GM19324 (cell line): Measurements from ENCODE around the gene ATG13.
"Not testable (repeated sequence)": the region's sequence is repeated elsewhere in the genome, so short reads cannot be mapped to it uniquely, and the experiment has no call there.

Source experiments
- ATAC-seq: cut with Tn5 transposase; IDR thresholded peaks from one replicate; pipeline ENCODE4 v1.9.1; 2021; ENCODE audit warnings: mild to moderate bottlenecking, moderate library complexity; ENCODE audit not compliant: unreplicated experiment, low FRiP score

ATG13 gene

DNA sequence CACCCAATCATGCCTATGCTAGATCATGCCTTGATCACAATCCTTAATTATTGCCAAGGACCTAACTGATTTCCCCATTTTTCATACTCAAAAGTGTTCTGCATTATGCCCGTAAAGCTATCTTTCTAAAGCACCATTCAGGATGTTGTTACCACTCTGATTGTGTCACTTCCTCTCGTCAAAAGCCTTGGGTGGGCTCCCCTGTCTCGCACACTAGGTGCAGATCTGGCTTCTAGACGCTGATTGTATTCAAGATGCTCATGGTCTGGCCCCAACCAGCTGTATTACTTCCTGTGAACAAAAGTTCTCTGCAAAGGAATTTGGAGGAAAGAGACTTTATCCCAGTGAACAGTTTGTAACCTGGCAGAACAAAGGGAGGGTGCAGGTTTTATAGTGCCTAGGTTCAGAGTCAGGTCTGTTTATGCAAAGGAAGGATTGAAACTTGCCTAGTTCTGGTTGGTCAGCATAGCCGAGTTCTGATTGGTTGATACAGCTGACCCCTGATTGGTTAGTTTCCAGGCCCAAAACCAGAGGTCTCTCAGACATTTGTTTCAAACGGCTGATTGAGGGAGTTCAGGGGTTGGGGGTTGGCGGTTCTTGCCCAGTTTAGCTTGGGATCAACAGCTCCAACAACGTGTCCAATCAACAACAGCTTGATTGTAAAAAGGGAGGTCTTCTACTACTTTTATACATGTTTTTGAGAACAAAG lies 25.4 kb downstream of the ATG13 start:
- no peak for ATAC-seq

DNA sequence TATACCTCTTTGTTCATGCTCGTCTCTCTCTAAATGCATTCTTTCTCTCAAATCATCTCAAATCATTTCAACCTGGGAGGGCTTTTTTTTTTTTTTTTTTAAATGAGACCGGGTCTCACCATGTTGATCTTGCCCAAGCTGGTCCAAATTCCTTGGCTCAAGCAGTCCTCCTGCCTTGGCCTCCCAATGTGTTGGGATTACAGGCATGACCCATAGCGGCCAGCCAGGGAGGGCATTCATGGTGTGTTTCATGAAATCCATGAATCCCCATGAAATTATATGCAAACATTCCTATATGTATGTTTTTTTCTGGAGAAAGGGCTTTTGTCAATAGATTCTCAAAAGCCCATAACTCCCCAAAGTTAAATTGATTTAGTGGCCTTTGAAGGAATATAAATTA lies 26.2 kb downstream of the ATG13 start:
- ATAC-seq = no peak

DNA sequence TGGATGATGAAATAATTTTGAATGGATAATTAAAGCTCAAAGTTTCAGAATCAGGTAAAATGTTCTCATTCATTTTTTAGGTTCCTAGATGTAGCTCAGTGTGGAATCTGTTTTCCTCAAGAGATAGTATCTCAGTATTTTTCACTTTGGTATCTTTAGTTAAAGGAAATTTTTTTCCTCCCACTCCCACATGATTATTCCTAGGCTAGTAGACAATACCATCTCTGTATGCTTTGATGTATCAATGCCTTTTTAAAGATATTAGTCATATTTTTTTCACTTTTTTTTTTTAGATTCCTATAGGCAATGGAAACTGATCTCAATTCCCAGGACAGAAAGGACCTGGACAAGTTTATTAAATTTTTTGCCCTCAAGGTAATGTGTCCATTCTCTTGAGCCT lies 26.6 kb downstream of the ATG13 start:
- ATAC-seq = no peak

DNA sequence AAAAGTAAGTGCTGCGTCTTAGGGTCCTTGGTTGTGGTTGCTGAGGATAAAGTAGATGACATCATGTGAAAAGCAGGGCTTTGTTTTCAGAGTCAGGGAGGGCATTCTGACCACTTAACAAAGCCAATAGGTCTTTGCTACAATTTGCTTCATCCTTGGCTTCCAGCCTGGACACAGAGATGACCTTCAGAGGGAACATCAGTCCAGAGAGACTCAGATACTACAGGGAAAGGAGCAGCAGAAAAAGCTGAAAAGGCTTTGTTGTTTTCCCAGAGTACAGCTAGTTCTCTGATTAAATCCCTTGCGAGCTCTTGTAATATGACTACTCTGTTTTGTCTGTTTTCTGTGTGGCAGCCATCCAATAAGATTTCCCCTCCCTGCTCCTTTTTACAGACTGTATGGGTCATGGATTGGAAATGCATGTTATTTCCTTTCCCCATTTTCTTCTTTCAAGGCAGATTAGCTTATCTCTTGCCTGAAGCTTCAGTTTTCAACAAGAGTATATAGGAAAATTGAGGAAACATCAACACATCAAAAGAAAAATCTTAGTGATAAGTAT lies 31.9 kb downstream of the ATG13 start:
- no peak for ATAC-seq

DNA sequence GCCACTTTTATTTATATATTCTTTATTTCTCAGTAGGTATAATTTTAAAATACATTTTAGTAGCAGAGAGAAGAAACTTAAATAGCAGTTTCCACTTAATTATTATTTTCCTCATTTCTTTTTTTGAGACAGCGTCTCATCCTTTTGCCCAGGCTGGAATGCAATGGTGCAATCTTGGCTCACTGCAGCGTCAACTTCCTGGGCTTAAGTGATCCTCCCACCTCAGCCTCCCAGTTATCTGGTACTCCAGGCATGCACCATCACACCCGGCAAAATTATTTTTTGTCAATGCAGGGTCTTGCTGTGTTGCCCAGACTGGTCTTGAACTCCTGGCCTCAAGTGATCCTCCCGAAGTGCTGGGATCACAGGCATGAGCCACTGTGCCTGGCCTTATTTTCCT lies 38.3 kb downstream of the ATG13 start:
- ATAC-seq = no peak

DNA sequence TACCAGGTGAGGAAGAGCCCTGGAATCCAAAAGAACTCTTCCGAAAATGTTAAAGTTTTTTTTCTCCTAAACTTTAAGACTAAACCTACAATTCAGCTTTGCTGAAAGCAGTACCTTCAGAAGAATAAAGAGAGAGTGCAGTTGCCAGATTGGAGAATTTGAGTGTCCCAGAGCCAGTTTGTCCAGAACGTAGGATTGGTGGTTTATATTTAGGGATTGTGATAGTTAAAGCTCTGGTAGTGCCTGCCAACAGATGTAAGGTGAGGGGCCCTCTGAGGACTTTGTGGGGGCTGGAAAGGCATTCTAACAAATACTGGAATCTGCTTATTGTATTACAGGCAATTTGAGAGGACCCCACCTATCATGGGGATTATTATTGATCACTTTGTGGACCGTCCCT lies 39.8 kb downstream of the ATG13 start:
- no peak for ATAC-seq

DNA sequence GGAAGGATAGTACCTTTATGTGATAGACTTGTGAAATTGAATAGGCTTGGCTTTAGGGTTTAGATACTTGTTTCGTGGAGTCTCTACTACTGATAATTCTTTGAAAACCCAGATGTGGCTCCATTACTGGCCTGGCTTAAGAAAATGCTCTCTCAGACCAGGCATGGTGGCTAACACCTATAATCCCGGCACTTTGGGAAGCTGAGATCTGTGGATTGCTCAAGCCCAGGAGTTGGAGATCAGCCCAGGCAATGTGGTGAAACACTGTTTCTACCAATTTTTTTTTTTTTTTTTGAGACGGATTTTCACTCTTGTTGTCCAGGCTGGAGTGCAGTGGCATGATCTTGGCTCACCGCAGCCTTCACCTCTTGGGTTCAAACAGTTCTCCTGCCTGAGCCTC lies 40.9 kb downstream of the ATG13 start:
- ATAC-seq = no peak

DNA sequence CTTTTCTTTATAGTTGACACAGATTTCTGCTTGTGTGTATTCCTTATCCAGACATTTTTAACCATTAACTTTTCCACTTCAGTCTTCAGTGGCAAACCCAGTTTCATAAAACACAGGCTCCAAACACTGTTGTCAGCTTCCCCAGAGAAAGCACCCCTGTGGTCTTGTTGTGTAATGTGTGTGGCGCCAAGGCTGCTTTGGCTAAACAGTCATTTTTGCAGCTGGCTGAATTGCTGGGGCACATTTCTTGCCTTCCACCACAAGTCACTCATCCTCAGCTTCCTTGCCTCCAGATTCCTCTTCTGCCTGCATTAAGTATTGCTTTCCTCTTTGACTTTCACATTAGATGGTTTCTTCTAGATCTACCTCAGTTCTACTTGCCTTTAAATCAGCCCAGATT lies 42.6 kb downstream of the ATG13 start:
- no peak for ATAC-seq

DNA sequence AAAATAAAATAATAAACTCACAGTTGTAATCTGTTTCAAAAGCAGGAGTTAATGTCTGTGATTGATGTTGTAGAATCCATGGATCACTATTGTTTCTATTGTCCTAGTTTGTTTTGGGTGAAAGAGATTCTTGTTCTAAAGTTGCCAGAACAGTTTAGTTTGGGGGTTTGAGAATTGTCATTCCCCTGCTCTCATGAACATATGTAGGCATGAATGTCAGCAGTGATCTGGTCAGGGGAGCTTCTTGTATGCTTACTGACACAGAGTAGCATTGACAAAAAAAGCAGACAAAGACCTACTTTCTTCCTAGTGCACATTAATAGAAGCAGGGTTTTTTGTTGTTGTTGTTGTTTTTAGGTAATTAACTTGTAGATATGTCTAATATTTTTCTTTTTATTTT lies 44.5 kb downstream of the ATG13 start:
- ATAC-seq = no peak

DNA sequence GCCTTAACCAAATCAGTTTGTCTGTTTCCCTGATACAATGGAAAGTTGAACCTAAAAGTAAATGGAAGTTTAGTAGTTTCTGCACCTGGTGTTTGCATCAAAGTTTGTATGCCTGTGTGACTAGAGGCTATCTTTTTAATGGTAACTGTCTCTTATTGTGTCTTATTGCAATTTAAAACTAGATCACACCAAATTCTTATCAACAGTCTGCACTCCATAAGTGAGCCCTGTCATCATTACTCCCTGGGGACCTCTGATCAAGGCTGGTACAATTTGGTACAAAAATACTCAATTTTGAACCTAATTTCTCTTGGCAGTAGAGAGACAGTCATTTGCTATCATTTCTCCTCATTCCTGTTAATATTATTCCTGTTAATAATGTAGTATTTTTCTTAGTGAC lies 45.0 kb downstream of the ATG13 start:
- no peak for ATAC-seq

DNA sequence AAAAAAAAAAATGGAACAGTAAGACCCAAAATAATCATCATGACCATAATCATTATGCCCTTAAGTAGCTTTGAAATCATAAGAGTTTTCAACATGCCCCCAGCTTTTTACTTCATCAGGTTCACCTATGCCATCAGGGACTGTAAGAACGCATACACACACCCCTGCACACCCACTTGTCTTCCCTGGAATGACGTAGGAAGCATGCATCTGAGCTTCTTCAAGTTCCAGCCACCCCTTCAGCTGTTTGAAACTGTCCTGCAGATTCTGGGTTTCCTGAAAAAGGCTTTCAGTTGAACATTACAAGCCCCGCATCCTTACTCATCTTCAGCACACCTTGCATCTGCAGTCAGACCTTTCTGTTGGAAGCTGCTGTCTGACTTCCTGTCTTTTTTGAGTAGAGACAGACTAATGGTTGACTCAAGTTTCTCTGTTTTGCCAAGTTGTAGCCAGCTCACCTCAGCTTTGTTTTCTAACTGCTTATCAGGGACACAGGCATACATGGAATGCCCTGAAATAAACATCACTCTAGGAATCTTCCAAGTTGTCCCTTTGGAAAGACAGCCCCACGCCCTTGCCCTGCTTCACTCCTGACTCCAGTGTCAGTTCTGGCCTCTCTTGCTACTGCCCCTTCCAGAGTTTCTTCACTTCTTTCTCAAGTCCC lies 46.1 kb downstream of the ATG13 start:
- ATAC-seq = no peak

DNA sequence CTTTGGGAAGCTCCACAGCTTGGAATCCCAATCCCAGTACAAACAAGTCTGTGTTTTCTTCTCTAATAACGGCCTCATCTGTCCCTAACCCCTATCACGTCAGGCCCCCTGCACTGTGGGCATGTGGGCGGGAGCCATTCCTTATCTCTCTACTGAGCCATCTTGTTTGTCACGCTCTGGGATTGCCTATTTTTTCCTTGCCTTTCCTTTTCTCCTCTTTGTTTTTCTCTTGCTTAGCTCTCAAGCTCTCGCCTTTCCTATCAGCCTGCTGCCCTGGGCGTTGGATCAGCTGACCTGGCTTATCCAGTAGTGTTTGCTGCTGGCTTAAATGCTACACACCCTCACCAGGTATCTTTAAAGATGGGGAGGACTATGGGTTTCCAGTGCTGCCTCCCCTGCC lies 47.3 kb downstream of the ATG13 start:
- no peak for ATAC-seq

DNA sequence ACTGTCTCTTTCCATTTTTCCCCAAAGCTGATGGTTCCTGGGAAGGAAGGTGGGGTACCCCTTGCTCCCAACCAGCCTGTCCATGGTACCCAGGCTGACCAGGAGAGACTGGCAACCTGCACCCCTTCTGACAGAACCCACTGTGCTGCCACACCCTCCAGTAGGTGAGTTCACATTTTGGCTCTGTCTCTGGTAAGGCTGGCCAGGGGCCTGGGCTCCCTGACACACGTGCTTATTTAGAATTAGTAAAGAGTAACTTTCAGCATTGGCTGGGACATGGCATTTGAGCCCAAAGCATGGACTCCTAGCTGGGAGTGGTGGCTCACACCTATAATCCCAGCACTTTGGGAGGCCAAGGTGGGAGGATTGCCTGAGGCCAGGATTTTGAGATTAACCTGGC lies 48.0 kb downstream of the ATG13 start:
- no peak for ATAC-seq

DNA sequence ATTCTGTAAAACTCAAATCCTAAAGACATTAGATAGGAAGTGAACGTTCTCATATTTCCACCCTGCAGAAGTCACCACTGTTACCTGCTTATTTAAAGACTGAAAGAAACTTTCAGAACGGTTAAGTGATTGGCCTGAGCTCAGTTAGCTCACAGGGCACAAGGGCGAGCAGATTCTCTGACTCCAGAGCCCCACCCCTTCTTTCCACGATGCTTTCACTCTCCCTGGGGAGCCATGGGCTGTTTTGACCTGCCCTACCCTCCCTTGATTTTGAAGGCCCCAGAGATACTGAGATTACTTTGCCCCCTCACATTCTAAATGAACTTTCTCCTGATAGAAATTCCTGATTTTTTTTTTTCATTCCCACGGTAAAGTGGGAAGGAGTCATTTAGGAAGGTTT lies 49.2 kb downstream of the ATG13 start:
- ATAC-seq = no peak

DNA sequence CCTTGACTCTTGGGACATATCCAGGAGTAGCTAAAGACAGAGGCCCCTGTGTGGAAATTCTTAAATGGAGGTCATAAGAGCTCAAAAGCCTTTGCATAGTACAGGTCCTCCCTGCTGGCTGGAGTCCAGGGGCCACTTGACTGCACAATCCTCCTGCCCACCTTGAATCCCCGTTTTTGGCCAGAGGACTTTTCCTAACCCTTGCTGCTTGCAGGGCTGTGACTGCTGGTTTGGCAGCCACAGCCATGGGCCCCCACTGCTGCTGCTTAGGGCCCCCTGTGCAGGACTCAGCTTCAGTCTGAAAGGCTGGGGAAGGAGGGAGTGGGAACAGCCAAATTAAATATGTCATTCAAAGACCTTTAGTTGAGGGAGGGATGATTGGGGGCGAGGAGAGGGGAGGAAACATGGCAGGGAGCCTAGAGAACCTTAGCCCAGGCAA lies 49.7 kb downstream of the ATG13 start:
- no peak for ATAC-seq

DNA sequence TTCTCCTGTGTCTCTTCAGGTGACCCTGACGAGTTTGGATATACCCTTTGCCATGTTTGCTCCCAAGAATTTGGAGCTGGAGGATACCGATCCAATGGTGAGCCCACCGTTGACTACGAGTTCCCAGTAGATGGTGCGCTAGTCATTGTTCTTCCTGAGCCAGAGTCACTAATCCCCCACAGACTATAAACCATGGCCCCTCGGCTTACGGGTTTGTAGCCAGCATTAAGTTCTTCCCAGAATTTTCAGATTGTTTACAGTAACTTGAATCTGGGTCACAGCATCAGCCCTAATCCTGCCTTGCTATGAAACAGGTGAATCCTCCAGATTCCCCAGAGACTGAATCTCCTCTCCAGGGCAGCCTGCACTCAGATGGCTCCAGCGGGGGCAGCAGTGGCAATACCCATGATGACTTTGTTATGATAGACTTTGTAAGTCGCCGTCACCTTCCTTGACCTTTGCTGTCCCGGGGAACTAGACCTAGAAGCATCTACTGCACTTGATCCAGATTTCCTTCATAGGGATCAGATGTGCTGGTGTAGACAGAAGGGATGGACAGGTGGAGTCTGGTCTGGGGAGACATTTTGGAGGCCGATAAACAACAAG lies 51.2 kb downstream of the ATG13 start:
- no peak for ATAC-seq

DNA sequence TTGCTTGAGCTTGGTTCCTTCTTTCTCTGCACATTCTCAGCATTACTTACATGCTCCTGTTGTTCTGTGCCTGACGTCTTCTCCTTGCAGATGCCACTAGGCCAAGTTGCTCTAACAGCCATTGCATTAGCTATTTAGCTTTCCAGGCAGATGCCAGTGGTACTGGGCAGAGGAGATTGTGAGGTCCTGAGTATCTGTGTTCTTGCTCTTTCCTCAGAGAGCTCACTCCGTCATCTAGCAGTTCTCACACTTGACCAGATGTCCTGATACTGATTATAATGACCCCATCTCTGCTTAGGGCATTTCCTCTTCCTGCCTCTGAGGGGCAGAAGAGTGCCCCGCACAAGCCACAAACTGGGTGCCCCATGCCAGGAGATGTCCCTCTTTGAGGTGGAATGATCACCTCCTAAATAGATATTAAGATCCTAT lies 52.4 kb downstream of the ATG13 start:
- ATAC-seq = no peak

DNA sequence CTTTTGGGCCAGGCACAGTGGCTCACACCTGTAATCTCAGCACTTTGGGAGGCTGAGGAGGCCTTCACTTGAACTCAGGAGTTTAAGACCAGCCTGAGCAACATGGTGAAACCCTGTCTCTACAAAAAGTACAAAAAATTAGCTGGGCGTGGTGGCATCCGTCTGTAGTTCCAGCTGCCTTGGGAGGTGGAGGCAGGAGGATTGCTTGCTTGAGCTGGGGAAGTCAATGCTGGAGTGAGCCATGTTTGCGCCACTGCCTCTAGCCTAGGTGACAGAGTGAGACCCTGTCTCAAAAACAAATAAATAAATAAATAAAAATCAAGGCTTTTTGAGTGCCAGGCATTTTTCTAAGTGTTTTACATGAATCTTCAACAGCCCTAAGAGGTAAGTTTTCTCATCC lies 53.2 kb downstream of the ATG13 start:
- ATAC-seq = not testable (repeated sequence)

DNA sequence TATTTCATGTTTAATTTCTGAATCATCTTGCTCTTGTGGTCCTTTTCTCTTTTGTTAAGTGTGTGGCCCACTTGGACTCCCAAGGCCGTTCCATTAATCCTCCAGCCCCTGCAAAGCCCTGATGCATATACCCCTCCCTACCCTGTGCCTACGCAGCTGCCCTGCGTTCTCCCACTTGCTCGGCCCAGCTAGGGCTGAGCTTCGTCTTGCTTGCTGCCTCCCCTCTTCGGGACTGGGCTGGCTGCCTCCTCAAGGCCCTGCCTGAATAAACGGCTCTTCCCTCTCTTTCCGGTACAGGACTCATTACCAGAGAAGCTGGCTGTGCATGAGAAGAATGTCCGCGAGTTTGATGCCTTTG lies 54.6 kb downstream of the ATG13 start:
- ATAC-seq = no peak

DNA sequence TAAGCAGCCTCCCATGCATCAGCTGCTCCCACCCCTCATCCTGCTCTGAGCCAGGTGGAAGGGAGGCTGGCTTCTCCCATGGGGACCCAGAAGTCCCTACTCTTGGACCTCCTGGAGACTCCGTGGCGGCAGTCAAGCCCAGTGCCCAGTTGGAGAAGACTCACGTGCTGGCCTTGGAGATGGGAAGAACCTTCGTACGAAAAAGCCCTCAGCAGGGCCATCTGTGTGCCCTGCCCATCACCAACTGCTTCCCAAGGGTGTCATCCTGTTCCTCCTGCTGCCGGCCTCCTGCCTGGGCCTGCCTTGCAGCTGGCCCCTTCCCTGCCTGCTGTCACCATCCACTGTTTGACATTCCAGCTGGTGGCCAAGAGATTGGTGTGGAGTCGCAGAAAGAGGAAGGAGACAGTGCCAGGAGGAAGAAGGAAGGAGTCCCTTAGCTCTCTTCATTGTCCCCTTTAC lies 55.1 kb downstream of the ATG13 start:
- ATAC-seq = no peak

DNA sequence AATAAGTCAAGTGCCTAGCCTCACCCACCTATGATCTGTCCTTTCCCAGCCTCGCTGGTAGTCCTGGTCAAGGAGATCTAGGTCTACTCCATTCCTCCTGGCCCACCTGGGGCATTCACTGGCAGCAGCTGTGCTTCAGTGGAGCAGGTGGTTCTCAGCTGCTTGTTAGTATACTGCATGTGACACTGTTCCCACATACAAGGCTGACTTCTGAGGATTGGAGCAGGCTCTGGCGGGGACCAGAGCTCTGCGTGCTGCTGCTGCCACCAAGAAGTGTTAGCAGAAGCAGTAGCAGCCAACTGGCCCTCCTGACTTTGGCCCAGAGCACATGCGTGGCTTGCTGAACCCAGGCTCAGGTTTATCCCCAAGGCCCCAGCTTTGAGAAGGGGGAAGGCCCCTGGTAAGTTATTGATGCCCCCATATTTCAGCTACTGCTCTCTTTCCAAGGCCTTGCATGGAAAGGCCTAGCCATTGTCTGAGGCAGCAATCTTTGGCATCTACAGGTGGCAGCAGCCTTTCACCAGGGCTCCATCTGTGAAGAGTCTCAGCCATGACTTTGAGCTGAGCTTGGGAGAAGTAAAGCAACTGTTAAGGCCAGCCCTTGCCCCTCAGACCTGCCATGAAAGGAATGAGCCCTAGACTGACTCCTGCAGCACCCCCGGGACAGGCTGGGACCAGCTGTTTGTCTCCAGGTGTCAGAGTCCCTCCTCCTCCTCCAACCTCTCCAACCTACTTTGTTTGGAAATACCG lies 56.5 kb downstream of the ATG13 start:
- no peak for ATAC-seq
